Aorta (tissue), 5 donors: ENCODE data around the gene NDUFAF7. TPM values are rescaled to one million over a fixed set of nuclear protein-coding genes. Genes with fewer than 3 reads are reported as not detected.
"Not testable (repeated sequence)": the region's sequence is repeated elsewhere in the genome, so short reads cannot be mapped to it uniquely, and the experiment has no call there.

Experiments used
- ATAC-seq: fragments of 200-7000 bp; cut with Tn5 transposase; one replicate; pipeline ENCODE4 v1.9.1; 2022; ENCODE audit warnings: moderate library complexity; ENCODE audit not compliant: low FRiP score
- DNase-seq, 2 donors: peaks; one replicate each; pipeline ENCODE4 v3.0.0-alpha.2; 2020
- H3K27ac ChIP-seq, 2 donors: one replicate each; pipeline ENCODE4 v1.5.1; 2013; ENCODE audit warnings: low read length in 2 of 2, mild to moderate bottlenecking in 2 of 2, moderate library complexity in 2 of 2, control low read depth in 1 of 2, inconsistent platforms in 1 of 2, low read depth in 1 of 2
- H3K27me3 ChIP-seq, 2 donors: one replicate each; pipeline ENCODE4 v1.6.1; 2013; ENCODE audit warnings: control low read depth in 1 of 2, low read length in 1 of 2, mild to moderate bottlenecking in 1 of 2, moderate library complexity in 1 of 2; ENCODE audit not compliant: insufficient read depth in 2 of 2, control insufficient read depth in 1 of 2
- H3K36me3 ChIP-seq, 2 donors: one replicate each; pipeline ENCODE4 v1.6.1; 2013; ENCODE audit warnings: control low read depth in 1 of 2, low read length in 1 of 2, mild to moderate bottlenecking in 1 of 2; ENCODE audit not compliant: insufficient read depth in 2 of 2, control insufficient read depth in 1 of 2
- H3K4me1 ChIP-seq, 2 donors: one replicate each; pipeline ENCODE4 v1.6.1; 2013; ENCODE audit warnings: low read length in 2 of 2, control low read depth in 1 of 2, mild to moderate bottlenecking in 1 of 2, moderate library complexity in 1 of 2; ENCODE audit not compliant: insufficient read depth in 2 of 2, control insufficient read depth in 1 of 2
- H3K4me3 ChIP-seq, 2 donors: one replicate each; pipeline ENCODE4 v1.5.1; 2013; ENCODE audit warnings: low read length in 2 of 2, control low read depth in 1 of 2, mild to moderate bottlenecking in 1 of 2
- H3K9me3 ChIP-seq: one replicate; pipeline ENCODE4 v1.6.1; 2013; ENCODE audit warnings: mild to moderate bottlenecking, low read length; ENCODE audit not compliant: control insufficient read depth
- WGBS, 2 donors: extraction: QIAGEN DNeasy Blood & Tissue Kit; methylation state at CpG; one replicate each; pipeline ENCODE4 v1.1.7; 2013; 5-methylcytosine and 5-hydroxymethylcytosine counted together
- intact Hi-C, 2 donors: fragments of 100-400 bp; cut with DNase I; formaldehyde crosslinking; loops; one replicate each; pipeline versions ENCODE4 v1.14.2 to v1.15.0; 2022
- polyA plus RNA-seq, 2 donors: library from polyadenylated mRNA; stranded (reverse); fragments of 200-250 nt; gene quantifications; one replicate each; pipeline ENCODE4 v1.2.3, GENCODE V29; 2013
- total RNA-seq, 2 donors: library from RNA; stranded (reverse); fragmentation: NEBNext Ultra II Directional; extraction: Animal tissue kit (Norgen Biotek cat#: 25700); gene quantifications; one replicate each; pipeline ENCODE4 v1.2.1, GENCODE V29; 2021
- donor health status: healthy with polysubstance abuse.
- donor health status: Bipolar disorder and iron deficiency.
- donor health status: DM: no; HTN: no; CAD: no.
- donor health status: DM: no; HTN: no; CAD: no.
- donor health status: DM: yes; HTN: yes; CAD: no.

NDUFAF7 gene
- total and polyA plus RNA-seq, 4 donors: 7.5 to 23.9 (median 17.8) TPM

DNA sequence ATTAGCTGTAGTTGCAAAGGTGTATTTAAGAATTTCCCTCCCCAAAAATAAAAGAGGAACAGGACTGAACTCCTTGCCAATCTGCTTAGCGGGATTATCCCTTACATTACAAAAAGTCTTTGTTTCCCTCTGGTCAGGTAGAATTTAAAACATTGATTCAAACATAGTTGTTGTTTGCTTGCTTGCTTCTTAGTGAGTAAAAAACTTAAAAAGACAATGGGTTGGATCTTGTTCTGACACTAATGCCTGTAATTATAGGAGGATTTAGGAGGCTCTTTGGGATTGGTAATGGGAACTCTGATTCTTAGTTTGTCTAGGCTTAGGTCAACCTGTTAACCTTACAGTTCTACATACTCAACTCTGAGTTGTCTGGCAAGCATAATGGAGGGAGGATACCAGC, 38.9 kb upstream of the NDUFAF7 start:
- Histone ChIP-seq H3K9me3 (no peaks in the 10 kb centered on the region), H3K27ac (no peak overlapping the region), H3K36me3 (no peaks in the 10 kb centered on the region), H3K4me3 (no peak overlapping the region), H3K4me1 (no peaks in the 10 kb centered on the region), H3K27me3 (no peaks in the 10 kb centered on the region)
- DNase-seq (no peak), ATAC-seq (no peak)
- 82 to 93% methylated on average over 1 of the region's 1 CpG for WGBS, 2 donors
- intact Hi-C loops: no loop called here

DNA sequence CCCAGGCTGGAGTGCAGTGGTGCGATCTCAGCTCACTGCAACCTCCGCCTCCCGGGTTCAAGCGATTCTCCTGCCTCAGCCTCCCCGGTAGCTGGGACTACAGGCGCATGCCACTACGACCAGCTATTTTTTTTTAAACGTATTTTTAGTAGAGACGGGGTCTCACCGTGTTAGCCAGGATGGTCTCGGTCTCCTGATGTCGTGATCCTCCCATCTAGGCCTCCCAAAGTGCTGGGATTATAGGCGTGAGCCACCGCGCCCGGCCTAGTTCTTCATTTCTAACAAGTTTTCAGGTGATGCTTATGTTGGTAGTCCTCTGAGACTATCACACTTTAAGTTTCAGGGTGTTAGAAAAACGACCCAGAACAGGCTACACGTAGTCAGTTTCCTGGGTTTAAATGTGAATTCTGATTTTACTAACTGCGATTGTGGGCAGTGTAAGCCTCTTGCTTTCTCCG, 35.6 kb upstream of the NDUFAF7 start:
- WGBS, 2 donors: 83 to 84% methylated on average over 20 of the region's 20 CpGs
- H3K4me1 ChIP-seq, H3K27me3 ChIP-seq, intact Hi-C loops, H3K36me3 ChIP-seq, DNase-seq, H3K9me3 ChIP-seq, ATAC-seq: not testable (repeated sequence)
- Histone ChIP-seq H3K4me3 (peak overlapping the region; percentile 62 to 74), H3K27ac (peak overlapping the region in 1 of 2 donors; percentile 83)

DNA sequence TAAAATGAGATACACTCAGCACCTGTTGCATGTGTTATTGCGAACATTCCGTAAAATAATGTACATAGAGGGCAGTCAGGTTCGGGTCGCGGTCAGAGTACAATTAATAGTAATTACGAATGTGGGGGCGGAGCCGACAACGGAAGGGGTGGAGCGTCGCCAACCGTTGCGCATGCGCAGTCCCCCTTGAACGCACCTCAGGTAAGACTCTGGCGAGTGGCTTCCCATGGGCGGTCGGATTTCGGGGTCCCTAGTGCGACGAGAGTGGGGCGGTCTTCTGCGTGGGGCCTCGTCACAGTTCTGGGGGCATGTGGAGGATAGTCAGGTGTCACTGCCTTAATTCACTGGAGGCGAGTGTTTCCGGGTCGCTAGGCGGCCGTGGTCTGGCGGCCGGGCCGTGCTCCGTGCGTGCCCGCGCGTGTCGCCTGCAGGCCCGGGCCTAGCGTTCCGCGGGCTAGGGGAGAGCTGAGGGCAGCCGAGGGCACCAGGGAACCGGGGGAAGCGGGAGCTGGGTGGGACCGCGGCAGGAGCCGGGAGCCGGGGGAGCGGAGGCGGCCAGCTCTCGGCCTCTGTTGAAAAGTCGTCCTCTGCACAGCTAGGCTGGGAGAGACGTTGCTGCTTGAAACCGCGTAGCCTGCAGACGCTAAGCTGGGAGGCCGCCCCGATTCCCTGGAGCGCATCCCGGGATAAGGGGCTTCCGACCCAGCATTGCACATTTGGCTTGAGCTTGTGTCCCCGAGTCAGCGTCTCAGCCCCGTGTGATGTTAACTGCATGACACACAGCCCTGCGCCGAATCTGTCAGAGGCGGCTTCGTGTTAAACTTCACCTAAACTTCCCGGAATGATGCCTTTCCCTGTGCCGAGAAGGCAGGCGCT, 34.9 kb upstream of the NDUFAF7 start, which contains the start of gene CEBPZOS:
Gene CEBPZOS, plus strand, starts transcription at position 177 of the 876 bp plus-strand sequence. CDS start 3,209 bp downstream, outside the sequence.
- intact Hi-C loops: no loop called here
- DNase-seq: peak; percentile 87 to 95
- Histone ChIP-seq H3K4me3 (peak within 1 kb of the TSS; percentile 62 to 74), H3K36me3 (peaks cover 0 to 1% of the 10 kb centered on the region in 2 donors), H3K4me1 (no peaks in the 10 kb centered on the region), H3K27ac (peak within 1 kb of the TSS; percentile 68 to 83), H3K27me3 (no peaks in the 10 kb centered on the region), H3K9me3 (no peaks in the 10 kb centered on the region)
- 1% methylated on average over 71 to 72 of the region's 72 CpGs for WGBS, 2 donors
- ATAC-seq: peak; percentile 95

- WGBS, 2 donors: 83 to 85% methylated on average over 8 of the region's 8 CpGs
- H3K27ac ChIP-seq: no peak overlapping the region
- peaks cover 0 to 1% of the 10 kb centered on the region in 2 donors for H3K36me3 ChIP-seq
- H3K27me3 ChIP-seq: no peaks in the 10 kb centered on the region
- H3K9me3 ChIP-seq: no peaks in the 10 kb centered on the region
- no peaks in the 10 kb centered on the region for H3K4me1 ChIP-seq
- intact Hi-C loops: no loop called here
- no peak overlapping the region for H3K4me3 ChIP-seq
- ATAC-seq (no peak), DNase-seq (no peak)
These were observed 32.8 kb upstream of the NDUFAF7 start for GRCh38 chr2:37198681-37199065.

- intact Hi-C loops: no loop called here
- ATAC-seq (no peak), DNase-seq (no peak)
- Histone ChIP-seq H3K36me3 (peaks cover under 1 to 4% of the 10 kb centered on the region in 2 donors), H3K9me3 (peaks cover 2% of the 10 kb centered on the region), H3K4me3 (no peak overlapping the region), H3K27me3 (no peaks in the 10 kb centered on the region), H3K27ac (no peak overlapping the region), H3K4me1 (no peaks in the 10 kb centered on the region)
- 74 to 76% methylated on average over 1 of the region's 1 CpG for WGBS, 2 donors
These were observed 30.2 kb upstream of the NDUFAF7 start for GRCh38 chr2:37201208-37201607.

GRCh38 chr2:37201766-37202165, 29.7 kb upstream of the NDUFAF7 start:
- ATAC-seq (no peak), DNase-seq (no peak)
- intact Hi-C loops: no loop called here
- H3K9me3 ChIP-seq: peaks cover 2% of the 10 kb centered on the region
- H3K4me3 ChIP-seq: no peak overlapping the region
- H3K27ac ChIP-seq: no peak overlapping the region
- H3K36me3 ChIP-seq: peaks cover 3 to 7% of the 10 kb centered on the region in 2 donors
- WGBS, 2 donors: 94 to 95% methylated on average over 1 of the region's 1 CpG
- no peaks in the 10 kb centered on the region for H3K27me3 ChIP-seq
- H3K4me1 ChIP-seq: no peaks in the 10 kb centered on the region

GRCh38 chr2:37203708-37204107, 27.8 kb upstream of the NDUFAF7 start:
- Histone ChIP-seq H3K27ac (no peak overlapping the region), H3K36me3 (peaks cover 3 to 7% of the 10 kb centered on the region in 2 donors), H3K9me3 (peaks cover 2% of the 10 kb centered on the region), H3K4me1 (no peaks in the 10 kb centered on the region), H3K4me3 (no peak overlapping the region), H3K27me3 (no peaks in the 10 kb centered on the region)
- ATAC-seq (no peak), DNase-seq (no peak)
- intact Hi-C loops: no loop called here
- WGBS, 2 donors: 91 to 94% methylated on average over 2 of the region's 2 CpGs

DNA sequence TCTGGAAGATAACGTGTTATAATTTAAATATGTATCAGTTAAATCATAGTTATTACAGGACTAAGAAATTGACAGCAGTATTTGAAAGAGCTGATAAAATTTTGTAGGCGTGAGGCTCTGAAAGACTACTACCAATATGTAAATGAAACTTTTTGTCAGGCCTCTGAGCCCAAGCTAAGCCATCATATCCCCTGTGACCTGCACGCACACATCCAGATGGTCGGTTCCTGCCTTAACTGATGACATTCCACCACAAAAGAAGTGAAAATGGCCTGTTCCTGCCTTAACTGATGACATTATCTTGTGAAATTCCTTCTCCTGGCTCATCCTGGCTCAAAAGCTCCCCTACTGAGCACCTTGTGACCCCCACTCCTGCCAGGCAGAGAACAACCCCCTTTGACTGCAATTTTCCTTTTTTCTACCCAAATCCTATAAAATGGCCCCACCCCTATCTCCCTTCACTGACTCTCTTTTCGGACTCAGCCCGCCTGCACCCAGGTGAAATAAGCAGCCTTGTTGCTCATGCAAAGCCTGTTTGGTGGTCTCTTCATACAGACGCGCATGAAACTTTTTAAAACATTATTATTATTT, 26.3 kb upstream of the NDUFAF7 start:
- H3K4me1 ChIP-seq, H3K9me3 ChIP-seq, H3K36me3 ChIP-seq, ATAC-seq, H3K27ac ChIP-seq, DNase-seq, H3K4me3 ChIP-seq, H3K27me3 ChIP-seq, intact Hi-C loops: not testable (repeated sequence)
- 82 to 88% methylated on average over 8 of the region's 8 CpGs for WGBS, 2 donors
